SHP77 treated with DMSO at 0.1 percent for 48 hours (cell line): ENCODE measurements around the gene KCNG2.

Experiments used
- DNase-seq: peaks from one replicate; lab custom pipeline; 2025; lab: John Stamatoyannopoulos, UW

Gene KCNG2

DNA sequence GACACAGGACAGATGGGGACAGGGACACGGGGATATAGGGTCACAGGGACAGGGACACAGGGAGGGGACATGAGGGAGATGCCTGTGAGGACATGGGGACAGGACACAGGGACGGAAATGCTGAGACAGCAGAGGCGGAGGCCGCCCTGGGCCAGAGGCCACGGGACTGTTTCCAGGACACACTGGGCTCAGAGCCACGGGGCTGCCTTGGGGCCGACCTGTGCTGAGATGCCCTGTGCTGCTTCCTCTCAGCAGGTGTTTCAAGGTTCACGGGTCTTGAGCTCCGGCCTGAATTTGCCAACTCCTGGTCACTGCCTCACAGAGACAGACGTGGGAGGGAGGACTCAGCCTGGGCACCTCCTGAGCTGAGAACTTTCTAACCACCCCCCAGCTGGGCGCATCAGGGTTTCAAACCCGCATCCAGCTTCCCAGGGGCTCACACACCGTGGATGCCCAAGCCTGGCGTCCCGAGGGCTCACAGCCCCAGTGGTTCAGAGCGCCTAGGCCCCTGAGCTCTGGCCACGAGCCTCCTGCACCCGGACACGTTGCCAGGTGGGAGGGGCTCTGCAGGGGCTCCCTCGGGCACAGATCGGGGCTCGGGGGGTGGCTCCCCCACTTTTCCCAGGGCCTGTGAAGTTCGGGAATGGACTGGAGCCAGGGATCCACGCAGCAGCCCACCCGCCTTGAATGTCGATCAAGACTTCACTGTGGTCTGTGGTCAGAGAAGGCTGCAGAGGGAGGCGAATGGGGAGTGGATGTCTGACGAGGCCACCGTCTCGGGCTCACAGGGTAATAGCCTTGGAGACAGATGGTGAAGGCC lies 89.7 kb downstream of the KCNG2 start:
- no peak for DNase-seq

DNA sequence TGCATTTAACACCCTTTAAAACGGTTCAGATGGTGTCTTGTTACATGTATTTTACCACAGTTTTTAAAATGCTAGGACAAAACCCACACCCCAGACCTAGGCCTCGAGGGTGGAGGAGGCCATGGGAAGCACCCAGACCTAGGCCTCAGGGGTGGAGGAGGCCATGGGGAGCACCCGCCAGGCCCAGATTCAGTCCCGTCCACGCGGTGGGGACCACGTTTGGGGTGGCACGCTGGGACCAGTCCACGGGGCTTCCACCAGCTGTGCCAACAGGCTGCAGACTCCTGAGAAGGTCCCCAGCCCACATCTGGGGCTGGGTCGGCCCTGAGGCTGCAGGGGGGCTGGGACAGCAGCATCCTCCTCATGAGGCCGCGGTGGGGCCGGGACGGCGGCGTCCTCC lies 90.3 kb downstream of the KCNG2 start:
- DNase-seq: no peak

DNA sequence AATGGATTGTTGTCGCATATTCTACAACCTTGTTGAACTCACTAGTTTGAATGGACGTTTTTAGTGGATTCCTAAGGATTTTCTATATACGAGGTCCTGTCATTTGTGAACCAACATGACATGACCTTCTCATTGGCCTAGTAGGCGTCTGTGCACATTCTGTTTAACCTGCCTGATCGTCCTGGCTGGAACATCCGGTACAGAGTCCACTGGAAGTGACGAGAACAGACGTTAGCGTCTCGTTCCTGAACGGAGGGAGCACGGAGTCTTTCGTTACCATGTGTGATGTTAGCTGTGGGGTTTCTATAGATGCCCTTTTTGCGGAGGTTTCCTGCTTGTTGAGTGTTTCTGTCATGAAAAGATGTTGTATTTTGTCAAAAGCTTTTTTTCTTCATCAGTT lies 91.8 kb downstream of the KCNG2 start:
- DNase-seq: no peak

DNA sequence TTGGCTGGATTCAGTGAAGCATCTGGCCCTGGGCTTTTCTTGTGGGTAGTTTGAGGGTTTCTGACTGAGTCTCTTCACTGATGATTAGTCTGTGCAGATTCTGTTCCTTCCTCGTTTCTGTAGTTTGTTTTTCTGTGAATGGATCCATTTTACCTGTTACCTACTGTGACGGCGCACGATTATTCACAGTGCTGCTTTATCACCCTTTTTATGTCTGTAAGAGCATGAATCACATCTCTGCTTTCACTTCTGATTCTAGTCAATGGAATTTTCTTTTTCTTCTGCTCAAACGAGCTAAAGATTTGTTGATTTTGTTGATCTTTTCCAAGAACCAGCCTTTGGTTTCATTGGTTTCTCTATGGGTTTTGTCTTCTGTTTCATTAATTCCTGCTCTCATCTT lies 92.9 kb downstream of the KCNG2 start:
- no peak for DNase-seq

DNA sequence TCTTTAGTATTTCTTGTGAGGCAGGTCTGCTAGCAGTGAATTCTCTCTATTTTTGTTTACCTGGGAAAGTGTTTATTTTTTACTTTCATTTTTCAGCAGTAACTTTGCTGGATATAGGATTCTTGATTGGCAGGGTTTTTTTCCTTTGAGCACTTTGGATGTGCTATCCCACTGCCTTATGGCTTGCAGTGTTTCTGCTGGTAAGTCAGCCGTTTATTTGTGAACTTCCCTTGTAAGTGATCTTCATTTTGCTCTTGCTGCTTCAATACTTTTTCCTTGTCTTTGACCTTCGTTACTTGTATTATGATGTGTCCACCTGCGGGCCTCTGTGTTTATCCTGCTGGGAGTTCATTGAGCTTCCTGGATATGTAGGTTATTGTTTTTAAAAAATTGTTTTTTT lies 99.0 kb downstream of the KCNG2 start:
- no peak for DNase-seq

DNA sequence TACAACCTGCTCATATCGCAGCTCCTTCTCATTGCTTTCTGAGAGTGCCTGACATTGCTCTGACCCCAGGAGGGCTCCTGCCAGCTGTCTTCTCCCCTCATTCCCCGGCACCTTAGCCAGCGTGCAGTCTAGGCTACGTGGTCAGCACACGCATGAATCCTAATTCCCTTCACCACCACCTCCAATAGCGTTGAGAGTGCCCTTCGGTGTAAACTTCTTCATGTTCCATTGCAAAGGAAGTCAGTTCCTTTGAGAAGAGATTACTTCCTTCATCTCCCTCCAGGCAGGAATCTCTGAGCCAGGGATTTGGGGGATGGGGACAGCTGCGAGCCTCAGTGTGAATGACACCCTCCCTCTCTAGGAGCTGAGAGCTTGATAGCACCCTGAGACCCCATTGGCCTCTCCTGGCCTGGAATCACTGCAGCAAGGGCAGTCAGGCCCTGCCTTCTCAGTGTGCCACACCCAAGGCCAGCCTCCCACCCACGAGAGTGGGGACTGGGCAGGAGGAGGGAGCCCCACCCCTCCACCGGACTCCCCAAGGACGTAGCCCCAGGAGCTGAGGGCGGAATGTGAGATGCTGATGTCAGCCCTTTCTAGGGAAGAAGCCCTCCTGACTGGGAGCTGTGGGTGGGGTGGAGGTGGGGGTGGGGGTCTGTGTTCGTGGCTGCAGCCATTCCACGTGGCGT lies 100.3 kb downstream of the KCNG2 start:
- no peak for DNase-seq

DNA sequence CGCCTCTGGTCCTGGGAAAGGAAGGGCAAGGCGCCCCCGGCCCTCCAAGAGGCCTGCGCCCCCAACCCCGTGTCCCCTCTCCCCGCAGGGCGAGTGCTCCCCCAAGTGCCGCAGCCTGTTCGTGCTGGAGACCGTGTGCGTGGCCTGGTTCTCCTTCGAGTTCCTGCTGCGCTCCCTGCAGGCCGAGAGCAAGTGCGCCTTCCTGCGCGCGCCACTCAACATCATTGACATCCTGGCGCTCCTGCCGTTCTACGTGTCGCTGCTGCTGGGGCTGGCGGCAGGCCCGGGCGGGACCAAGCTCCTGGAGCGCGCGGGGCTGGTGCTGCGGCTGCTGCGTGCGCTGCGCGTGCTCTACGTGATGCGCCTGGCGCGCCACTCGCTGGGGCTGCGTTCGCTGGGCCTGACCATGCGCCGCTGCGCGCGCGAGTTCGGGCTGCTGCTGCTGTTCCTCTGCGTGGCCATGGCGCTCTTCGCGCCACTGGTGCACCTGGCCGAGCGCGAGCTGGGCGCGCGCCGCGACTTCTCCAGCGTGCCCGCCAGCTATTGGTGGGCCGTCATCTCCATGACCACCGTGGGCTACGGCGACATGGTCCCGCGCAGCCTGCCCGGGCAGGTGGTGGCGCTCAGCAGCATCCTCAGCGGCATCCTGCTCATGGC lies 101.3 kb downstream of the KCNG2 start:
- no peak for DNase-seq

DNA sequence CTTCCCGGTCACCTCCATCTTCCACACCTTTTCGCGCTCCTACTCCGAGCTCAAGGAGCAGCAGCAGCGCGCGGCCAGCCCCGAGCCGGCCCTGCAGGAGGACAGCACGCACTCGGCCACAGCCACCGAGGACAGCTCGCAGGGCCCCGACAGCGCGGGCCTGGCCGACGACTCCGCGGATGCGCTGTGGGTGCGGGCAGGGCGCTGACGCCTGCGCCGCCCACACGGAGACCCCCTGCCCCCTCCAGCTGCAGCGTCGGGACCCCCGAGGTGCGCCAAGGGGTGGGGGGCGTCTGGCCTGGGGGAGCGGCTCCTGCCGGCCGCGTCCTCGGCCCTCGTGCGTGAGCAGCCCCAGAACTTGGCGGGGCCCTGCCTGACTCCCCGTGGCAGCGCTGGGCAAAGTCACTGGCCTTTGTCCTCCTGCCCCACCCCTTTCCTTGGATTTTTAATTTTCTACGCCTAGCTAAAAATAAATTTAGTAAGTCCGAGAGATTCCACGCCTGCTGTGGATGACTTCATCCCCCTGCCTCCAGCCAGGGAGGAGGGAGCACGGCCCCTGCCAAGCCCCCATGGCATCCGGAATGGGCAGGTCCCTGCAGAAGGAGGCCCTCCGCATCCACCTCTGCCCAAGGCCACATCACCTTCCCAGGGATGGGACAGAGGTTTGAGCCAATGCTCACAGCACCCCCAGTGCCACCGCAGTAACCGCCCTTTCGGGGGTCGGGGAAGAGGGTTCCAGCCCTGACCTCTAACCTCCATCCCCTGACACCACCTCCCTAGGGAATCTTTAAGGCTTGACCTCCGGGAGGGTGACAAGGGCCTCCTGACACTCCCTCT lies 102.1 kb downstream of the KCNG2 start:
- no peak for DNase-seq

DNA sequence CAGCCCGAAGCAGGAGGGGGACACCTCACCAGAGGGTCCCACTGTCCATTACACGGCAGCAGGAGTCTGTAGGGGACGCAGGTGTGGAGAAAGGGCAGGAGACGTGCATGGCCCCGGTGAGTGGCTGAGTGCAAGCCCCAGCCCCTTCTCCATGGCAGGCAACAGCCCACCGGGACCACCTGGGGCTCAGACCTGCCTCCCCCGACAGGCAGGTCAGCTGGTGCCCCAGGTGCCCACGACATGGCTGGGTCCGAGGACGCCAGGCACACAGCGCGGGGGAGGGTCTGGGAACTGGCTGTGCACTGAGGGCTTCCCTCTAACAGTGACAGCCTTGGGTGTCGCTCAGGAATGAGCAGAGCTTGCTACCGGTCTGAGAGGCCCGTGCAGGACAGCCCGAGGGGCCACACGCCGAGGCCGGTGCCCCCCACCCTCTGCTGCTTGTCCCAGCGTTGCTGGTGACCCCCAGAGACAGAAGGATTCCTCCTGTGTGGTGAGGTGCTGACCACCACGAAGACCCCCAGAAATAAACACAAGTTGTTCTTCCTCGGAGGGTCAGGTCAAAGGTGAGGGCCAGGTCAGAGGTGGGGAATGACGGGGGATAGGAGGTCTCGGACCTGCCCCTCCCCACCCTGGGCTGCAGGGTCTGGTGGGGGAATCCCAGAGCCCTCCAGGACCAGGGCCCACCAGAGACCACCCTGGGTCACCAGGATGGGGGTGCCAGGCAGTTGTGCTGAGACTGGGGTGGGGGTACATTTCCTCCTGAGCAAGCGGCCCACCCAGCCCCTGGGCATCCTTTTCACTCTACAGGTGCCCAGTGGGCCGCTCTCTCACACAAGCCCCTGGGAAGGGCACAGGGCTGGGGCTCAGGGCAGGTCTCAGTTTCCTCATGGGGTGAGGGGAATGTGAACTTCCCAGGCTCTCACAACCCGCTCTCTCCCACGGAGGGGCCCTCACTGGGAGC lies 103.2 kb downstream of the KCNG2 start:
- no peak for DNase-seq

DNA sequence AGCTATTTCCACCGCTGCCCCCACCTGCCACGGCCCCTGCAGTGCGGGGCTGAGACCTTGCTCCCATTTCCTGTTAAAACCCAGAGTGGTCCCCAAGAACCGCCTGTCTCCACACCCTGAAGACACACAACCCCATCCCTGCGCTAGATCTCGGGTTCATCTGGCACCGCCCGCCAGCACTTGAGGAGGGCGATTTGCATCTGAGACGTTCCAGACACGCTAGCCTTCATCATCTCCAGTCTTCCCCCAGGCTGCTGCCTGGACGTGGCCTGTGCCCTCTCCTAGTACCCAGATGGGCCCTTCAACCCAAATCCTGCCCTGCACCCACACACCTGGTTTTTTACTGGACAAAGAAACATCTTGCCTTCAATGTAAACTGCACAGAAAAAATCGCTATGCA lies 103.9 kb downstream of the KCNG2 start:
- no peak for DNase-seq

DNA sequence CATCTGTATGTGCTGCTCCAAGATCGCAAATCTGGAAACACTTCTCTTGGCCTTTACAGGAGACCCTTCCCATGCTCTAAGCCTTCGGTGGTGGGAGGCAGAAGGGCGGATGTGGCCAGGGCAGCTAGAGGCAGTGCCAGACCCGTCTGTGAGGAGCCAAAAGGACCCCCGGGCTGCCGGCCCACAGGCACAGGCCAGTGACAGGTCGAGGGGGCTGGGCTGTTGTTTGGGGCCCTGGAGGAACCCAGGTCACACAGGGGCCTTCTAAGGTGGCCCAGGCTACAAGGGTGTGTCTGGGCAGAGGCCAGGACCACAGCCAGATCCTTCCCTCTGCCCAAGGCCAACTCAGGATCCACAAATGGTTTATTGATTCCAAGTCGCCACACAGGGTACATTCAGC lies 104.3 kb downstream of the KCNG2 start:
- no peak for DNase-seq

DNA sequence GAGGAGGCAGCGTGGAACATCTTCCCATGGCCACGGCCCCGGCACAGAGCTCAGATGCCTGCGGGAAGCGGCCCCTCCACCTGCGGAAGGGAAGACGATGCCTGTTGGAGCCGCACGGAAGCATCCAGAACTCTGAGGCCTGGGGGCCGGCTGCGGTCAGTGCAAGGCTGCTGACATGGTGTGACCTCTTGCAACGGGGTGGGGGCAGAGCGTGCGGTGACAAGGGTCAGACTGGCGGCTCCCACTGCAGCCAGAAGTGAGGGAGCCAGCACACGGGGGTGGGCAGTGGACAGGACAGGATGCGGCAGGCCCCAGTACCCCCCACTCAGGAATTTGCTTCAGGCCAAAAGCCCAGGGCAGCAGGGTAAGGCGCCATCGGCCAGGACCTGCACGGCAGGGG lies 104.9 kb downstream of the KCNG2 start:
- no peak for DNase-seq

DNA sequence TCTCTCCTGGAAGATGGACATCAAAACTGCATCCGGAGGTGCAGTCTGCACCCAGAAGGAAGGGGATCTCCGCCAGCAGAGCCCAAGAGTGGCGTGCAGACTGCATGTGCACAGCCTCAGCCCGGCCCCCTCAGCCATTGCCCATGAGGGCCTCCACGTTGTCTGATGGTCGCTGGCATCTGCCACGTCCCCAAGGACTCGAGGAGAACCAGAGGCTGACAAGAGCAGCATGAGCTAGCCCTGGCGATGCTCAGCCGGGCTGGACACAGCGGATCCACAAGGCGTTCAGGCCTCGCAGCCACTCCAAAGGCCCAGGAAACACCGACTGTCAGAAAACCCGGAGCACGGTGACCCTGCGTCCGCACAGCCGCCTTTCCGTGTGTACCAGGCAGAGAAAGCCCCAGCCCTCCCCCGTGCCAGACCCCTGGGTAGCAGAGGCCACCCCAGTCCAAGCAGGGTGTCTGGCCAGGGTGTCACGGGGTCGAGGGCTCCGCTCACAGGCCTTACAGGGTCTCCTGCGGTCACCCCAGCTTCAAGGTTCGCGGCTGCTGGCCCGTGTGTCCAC lies 105.4 kb downstream of the KCNG2 start:
- no peak for DNase-seq

DNA sequence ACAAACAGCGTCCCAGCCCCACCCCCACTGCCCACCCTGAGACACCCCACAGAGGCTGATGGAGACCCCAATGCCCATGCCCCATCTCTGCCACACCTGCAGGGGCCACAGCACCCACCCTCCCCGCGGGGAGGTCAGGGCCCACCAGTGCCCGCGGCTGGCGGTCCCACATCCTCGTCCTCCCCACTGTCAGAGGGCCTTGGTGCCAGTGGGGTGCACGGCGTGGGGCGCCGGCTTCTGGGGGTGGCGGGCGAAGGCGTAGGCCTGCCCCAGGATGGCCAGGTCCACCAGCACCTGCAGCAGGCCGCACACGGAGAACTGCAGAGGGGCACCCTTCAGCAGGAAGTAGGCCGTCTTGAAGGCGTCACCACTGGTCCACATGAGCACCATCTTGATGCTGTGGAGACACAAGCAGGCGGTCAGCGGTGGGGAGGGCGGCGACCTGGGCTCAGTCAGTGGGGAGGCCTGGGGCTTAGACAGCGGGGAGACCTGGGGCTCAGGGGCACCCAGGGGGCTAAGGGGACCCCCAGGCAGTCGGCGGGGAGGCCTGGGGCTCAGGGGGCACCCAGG lies 106.1 kb downstream of the KCNG2 start:
- DNase-seq: no peak

DNA sequence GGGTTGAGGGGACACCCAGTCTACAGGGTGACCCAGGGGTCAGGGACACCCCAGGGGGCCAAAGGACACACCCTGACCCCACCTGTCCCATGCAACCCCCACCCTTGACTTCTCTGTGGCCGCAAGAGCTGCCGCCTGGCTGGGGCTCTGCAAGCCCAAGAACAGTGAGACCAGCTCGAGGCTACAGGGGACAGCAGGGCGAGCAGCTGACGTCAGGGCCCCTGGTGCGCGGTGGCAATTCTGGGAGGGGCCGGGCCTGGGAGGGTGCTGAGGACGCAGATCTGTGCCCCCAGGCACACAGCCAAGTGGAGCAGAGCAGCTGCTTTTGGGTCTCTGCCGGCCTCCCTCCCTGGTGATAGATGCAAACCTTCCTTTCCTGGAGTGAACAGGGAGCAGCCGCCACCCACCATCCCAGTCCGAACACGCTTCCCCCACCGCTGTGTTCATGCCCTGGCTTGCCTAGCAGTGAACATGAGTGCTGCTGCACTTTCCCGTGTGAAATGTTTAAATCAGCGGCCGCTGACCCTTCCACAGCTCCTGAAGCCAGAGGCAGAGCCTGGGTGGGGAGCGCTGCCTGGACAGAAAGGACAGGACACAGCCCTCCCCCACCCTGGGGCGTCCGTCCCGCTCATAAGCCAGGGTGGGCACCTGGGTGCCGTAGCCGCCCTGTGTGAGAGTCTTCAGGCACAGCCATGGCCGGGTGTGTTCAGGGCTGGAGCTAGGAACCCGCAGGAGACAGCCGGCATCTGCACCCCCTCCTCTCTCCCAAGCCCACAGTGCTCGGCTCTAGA lies 106.8 kb downstream of the KCNG2 start:
- DNase-seq: no peak

DNA sequence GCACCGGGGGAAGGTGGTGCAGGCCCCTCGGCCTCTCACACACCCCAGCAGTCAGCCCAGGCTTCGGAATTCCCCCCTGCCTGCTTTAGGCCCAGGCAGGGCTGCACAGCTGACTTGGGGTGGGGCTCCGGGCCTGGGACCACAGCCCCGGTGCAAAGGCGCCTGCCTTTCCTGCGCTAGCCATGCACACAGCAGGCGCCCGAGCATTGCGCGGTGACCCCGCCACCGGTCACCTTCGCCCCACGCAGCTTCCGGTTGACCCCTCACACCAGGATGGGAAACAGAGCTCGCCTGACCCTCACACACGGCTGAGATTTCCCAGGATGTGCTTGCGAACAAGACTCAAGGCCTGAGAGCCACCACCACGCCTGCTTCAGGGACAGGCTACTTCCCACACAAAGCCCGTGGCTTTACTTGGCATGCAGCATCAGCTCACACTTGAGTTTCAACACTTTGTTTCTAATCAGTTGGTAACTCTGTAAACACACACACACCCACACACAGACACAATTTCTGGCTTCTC lies 107.7 kb downstream of the KCNG2 start:
- DNase-seq: no peak

DNA sequence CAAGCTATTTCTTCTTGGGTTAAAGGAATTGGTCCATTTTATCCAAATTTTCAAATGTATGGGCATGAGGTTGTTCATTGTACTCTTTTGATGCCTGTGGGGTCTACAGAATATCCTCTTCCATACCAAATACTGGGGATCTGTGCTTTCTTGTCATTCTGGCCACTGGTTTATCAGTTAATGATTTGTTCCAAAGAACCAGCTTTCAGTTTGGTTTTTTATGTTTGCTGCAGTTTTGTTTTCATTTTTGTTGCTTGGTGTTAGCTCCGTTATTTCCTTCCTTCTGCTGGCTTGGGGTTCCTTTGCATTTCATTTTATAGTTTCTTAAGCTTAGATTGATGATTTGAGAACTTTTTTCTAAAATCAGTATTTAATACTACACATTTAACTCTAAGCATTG lies 108.3 kb downstream of the KCNG2 start:
- no peak for DNase-seq

DNA sequence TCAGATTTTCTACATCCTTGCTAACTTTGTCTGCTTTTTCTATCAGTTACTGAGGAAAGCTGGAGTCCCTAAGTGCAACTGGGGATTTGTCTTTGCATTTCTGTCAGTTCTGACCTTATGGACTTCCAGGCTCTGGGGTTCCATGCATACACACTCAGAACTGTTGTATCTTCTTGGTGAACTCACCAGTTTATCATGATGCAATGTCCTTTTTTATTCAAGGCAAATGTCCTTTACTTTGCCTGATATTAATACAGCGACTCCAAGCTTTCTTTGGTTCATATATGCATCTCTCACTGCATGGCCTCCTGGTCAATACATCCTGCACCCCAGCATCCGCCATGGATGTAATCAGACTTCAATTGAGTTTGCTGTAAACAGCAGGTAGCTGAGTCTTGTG lies 109.0 kb downstream of the KCNG2 start:
- no peak for DNase-seq

DNA sequence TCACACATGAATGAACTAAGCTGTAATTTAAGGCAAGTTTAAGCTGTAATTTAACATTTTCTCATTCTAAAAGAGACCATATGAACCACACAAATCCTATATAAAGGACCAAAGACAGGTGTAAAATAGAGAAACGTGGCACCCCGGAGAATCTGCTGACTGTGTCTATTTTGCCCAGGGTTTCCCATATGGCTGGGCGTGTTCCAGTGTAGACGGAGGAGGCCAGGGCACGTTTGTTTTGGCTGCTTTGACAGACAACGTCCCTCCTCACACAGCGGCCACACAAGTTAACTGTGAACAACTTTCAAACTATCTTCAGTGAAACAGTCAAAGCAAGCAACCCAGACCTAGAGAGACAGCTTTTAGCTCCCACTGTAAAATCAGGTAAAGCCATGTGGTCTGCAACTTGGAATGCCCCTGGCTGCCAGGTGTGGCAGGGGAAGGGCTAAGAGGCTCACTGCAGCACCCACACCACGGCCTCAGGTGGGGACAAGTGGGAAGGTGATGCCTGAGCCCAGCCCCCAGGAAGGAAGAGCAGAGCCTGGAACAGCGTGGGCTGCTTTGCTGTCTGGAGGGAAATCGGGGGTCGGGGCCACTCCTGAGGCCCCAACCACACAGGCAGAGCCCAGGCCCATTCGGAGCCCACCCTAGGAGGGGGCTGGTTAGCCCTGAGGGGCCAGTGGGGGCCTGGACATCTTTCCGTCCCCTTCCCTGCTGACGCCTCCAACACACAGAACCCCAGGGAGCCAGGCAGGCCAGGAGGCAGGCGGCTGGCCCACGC lies 113.0 kb downstream of the KCNG2 start:
- no peak for DNase-seq
